ENCODE results near the gene PFDN4. TPM values are rescaled to one million over a fixed set of nuclear protein-coding genes. Genes with fewer than 3 reads are reported as not detected.

Gene PFDN4
- total and polyA plus RNA-seq, 10 donors: 14.1 to 74.4 (median 58.0) TPM

GRCh38 chr20:54162378-54163009, 45.4 kb upstream of the PFDN4 start:
- H3K4me1 ChIP-seq: no peaks in the 10 kb centered on the region
- WGBS, 5 donors: 44 to 53% (median 51%) methylated on average over 16 of the region's 16 CpGs
- no peak for DNase-seq
- no peak overlapping the region for H3K27ac ChIP-seq
- peaks cover 0 to 70% (median 3%) of the 10 kb centered on the region in 7 donors for H3K27me3 ChIP-seq (replicated peaks in 1 of 7)
- no peaks in the 10 kb centered on the region for H3K36me3 ChIP-seq
- intact Hi-C loops (cut with DNase I; ENCODE audit: low total_unique reads): no loop called here
- TF ChIP-seq POLR2AphosphoS5 (IDR thresholded peaks at IDR 0.05) (no peak), POLR2A (IDR thresholded peaks at IDR 0.05) (no peak), CTCF (IDR thresholded peaks at IDR 0.05 in 8 of 11, conservative IDR thresholded peaks at IDR 0.05 in 3 of 11) (no peak)
- H3K4me3 ChIP-seq: no peak overlapping the region
- no peaks in the 10 kb centered on the region for H3K9me3 ChIP-seq

- no peak for TF ChIP-seq CTCF (IDR thresholded peaks at IDR 0.05 in 8 of 11, conservative IDR thresholded peaks at IDR 0.05 in 3 of 11)
- no peak for TF ChIP-seq POLR2A (IDR thresholded peaks at IDR 0.05)
- TF ChIP-seq POLR2AphosphoS5 (IDR thresholded peaks at IDR 0.05): no peak
- no peak overlapping the region for H3K27ac ChIP-seq
- H3K9me3 ChIP-seq: no peaks in the 10 kb centered on the region
- WGBS, 5 donors: 78 to 84% (median 79%) methylated on average over 5 of the region's 5 CpGs
- no peak for DNase-seq
- no peaks in the 10 kb centered on the region for H3K36me3 ChIP-seq
- no peaks in the 10 kb centered on the region for H3K4me1 ChIP-seq
- H3K4me3 ChIP-seq: no peak overlapping the region
- intact Hi-C loops (cut with DNase I; ENCODE audit: low total_unique reads): no loop called here
- peaks cover 0 to 74% (median 3%) of the 10 kb centered on the region in 7 donors for H3K27me3 ChIP-seq (replicated peaks in 1 of 7)
Measured at GRCh38 chr20:54163402-54163801, 44.5 kb upstream of the PFDN4 start.

GRCh38 chr20:54165014-54165413, 42.9 kb upstream of the PFDN4 start:
- no peaks in the 10 kb centered on the region for H3K36me3 ChIP-seq
- TF ChIP-seq CTCF (IDR thresholded peaks at IDR 0.05 in 8 of 11, conservative IDR thresholded peaks at IDR 0.05 in 3 of 11) (no peak), POLR2AphosphoS5 (IDR thresholded peaks at IDR 0.05) (no peak), POLR2A (IDR thresholded peaks at IDR 0.05) (no peak)
- no peak overlapping the region for H3K4me3 ChIP-seq
- H3K27ac ChIP-seq: no peak overlapping the region
- no peak for DNase-seq
- H3K4me1 ChIP-seq: no peaks in the 10 kb centered on the region
- 86 to 94% (median 89%) methylated on average over 9 of the region's 9 CpGs for WGBS, 5 donors
- intact Hi-C loops (cut with DNase I; ENCODE audit: low total_unique reads): no loop called here
- H3K27me3 ChIP-seq (replicated peaks in 1 of 7): peaks cover 0 to 78% (median 4%) of the 10 kb centered on the region in 7 donors
- no peaks in the 10 kb centered on the region for H3K9me3 ChIP-seq

GRCh38 chr20:54165803-54166202, 42.1 kb upstream of the PFDN4 start:
- H3K4me1 ChIP-seq: no peaks in the 10 kb centered on the region
- H3K27me3 ChIP-seq (replicated peaks in 1 of 7): peaks cover 0 to 85% (median 12%) of the 10 kb centered on the region in 7 donors
- no peaks in the 10 kb centered on the region for H3K9me3 ChIP-seq
- WGBS, 5 donors: 22 to 60% (median 50%) methylated on average over 2 of the region's 2 CpGs
- no peak overlapping the region for H3K27ac ChIP-seq
- intact Hi-C loops (cut with DNase I; ENCODE audit: low total_unique reads): no loop called here
- no peak for TF ChIP-seq POLR2A (IDR thresholded peaks at IDR 0.05)
- TF ChIP-seq CTCF (IDR thresholded peaks at IDR 0.05 in 8 of 11, conservative IDR thresholded peaks at IDR 0.05 in 3 of 11): no peak
- TF ChIP-seq POLR2AphosphoS5 (IDR thresholded peaks at IDR 0.05): no peak
- no peaks in the 10 kb centered on the region for H3K36me3 ChIP-seq
- H3K4me3 ChIP-seq: no peak overlapping the region
- DNase-seq: no peak
